Keratinocyte (primary cell): ENCODE results near the gene MEGF11. TPM values are rescaled to one million over a fixed set of nuclear protein-coding genes. Genes with fewer than 3 reads are reported as not detected.

Experiments
- DNase-seq: peaks from one replicate; pipeline ENCODE4 v3.0.0-alpha.2; 2011; ENCODE audit warnings: low read depth, missing footprints, low spot score
- FAIRE-seq: peaks from 2 replicates; lab custom pipeline; 2011; peaks lifted over from hg19 to GRCh38; lab: Jason Lieb, UNC
- H2AFZ ChIP-seq: 2 replicates; pipeline ENCODE4 v1.6.0; 2012; ENCODE audit warnings: low read length, control low read depth, inconsistent platforms; ENCODE audit not compliant: control insufficient read depth
- H3K27ac ChIP-seq: 2 replicates; pipeline ENCODE4 v1.5.1; 2011; ENCODE audit warnings: low read length; ENCODE audit not compliant: control insufficient read depth, insufficient read depth
- H3K27me3 ChIP-seq: 3 replicates; pipeline ENCODE4 v1.6.0; 2011; ENCODE audit warnings: low read length; ENCODE audit not compliant: control insufficient read depth, insufficient read depth; ENCODE audit errors: extremely low read depth
- H3K36me3 ChIP-seq, 2 experiments: 2 replicates in 1 of 2; 3 replicates in 1 of 2; pipeline ENCODE4 v1.5.1; 2011; ENCODE audit warnings: low read length in 2 of 2, mild to moderate bottlenecking in 1 of 2; ENCODE audit not compliant: control insufficient read depth in 2 of 2, insufficient read depth in 2 of 2; ENCODE audit errors: extremely low read depth in 1 of 2
- H3K4me1 ChIP-seq: 3 replicates; pipeline ENCODE4 v1.5.1; 2011; ENCODE audit warnings: low read length; ENCODE audit not compliant: control insufficient read depth, insufficient read depth; ENCODE audit errors: extremely low read depth
- H3K4me2 ChIP-seq: 3 replicates; pipeline ENCODE4 v1.6.0; 2011; ENCODE audit warnings: low read depth, low read length; ENCODE audit not compliant: control insufficient read depth, insufficient read depth; ENCODE audit errors: extremely low read depth
- H3K4me3 ChIP-seq, 3 experiments: fragments of 200-600 bp in 1 of 3; sonication (generic) in 1 of 3; 2 replicates in 2 of 3; 3 replicates in 1 of 3; pipeline ENCODE4 v1.5.1; 2011 to 2016; ENCODE audit warnings: low read length in 3 of 3, mild to moderate bottlenecking in 3 of 3, control low read depth in 2 of 3, inconsistent platforms in 1 of 3, low read depth in 1 of 3, mixed read lengths in 1 of 3, mixed run types in 1 of 3, moderate library complexity in 1 of 3; ENCODE audit not compliant: control insufficient read depth in 2 of 3, insufficient read depth in 2 of 3; ENCODE audit errors: extremely low read depth in 1 of 3
- H3K79me2 ChIP-seq: 2 replicates; pipeline ENCODE4 v1.6.0; 2012; ENCODE audit warnings: low read length; ENCODE audit not compliant: control insufficient read depth, insufficient read depth
- H3K9ac ChIP-seq: 3 replicates; pipeline ENCODE4 v1.6.0; 2011; ENCODE audit warnings: low read length; ENCODE audit not compliant: control insufficient read depth, insufficient read depth; ENCODE audit errors: extremely low read depth
- H3K9me1 ChIP-seq: 3 replicates; pipeline ENCODE4 v1.6.0; 2011; ENCODE audit warnings: low read length; ENCODE audit not compliant: control insufficient read depth, insufficient read depth; ENCODE audit errors: extremely low read depth
- H3K9me3 ChIP-seq: 2 replicates; pipeline ENCODE4 v1.5.1; 2012; ENCODE audit warnings: low read depth, low read length; ENCODE audit not compliant: control insufficient read depth
- H4K20me1 ChIP-seq: 3 replicates; pipeline ENCODE4 v1.6.0; 2011; ENCODE audit warnings: low read length; ENCODE audit not compliant: control insufficient read depth, insufficient read depth; ENCODE audit errors: extremely low read depth
- CTCF ChIP-seq, 3 experiments: IDR thresholded peaks in 1 of 3; conservative IDR thresholded peaks in 1 of 3; optimal IDR thresholded peaks in 1 of 3; 2 replicates in 2 of 3; 3 replicates in 1 of 3; pipeline versions ENCODE3 to v1.5.1; 2011; ENCODE audit warnings: low read length in 3 of 3, mild to moderate bottlenecking in 3 of 3, moderate library complexity in 2 of 3, control low read depth in 1 of 3, inconsistent platforms in 1 of 3; ENCODE audit not compliant: insufficient read depth in 2 of 3; ENCODE audit errors: extremely low read depth in 1 of 3
- EZH2 ChIP-seq: IDR thresholded peaks from one replicate; pipeline ENCODE4 v1.6.1; 2012; ENCODE audit warnings: inconsistent platforms, mild to moderate bottlenecking, low read length, moderate library complexity
- dilution Hi-C: fragments of 300-500 bp; cut with MboI; formaldehyde crosslinking; loops from one replicate; pipeline ENCODE4 v1.7.0; 2020; ENCODE audit warnings: low sequenced_read_pairs; ENCODE audit not compliant: extremely low pct_ligation_motif_present
- polyA plus RNA-seq, 5 experiments: library from polyadenylated mRNA; depleted of rRNA in 3 of 5; stranded (reverse) in 3 of 5; stranded (forward) in 1 of 5; unstranded in 1 of 5; fragments of >200 nt; gene quantifications; 1 replicate in 1 of 5; 2 replicates in 3 of 5; 3 replicates in 1 of 5; pipeline versions ENCODE4 v1.2.1 to v1.2.3, GENCODE V29; 2011 to 2012; ENCODE audit warnings: missing spikeins in 2 of 5, low read depth in 1 of 5, low replicate concordance in 1 of 5

The MEGF11 gene
- polyA plus RNA-seq, 1 donor (not counting 4 experiments of a cell fraction or from before 2014, with no cell fraction given): not detected

- Histone ChIP-seq H4K20me1 (no peaks in the 10 kb centered on the region), H3K9ac (no peak overlapping the region), H3K27me3 (no peaks in the 10 kb centered on the region), H3K36me3 (no peaks in the 10 kb centered on the region), H3K27ac (no peak overlapping the region), H3K4me3 (no peak overlapping the region), H3K4me2 (no peak overlapping the region), H3K4me1 (peaks cover 15% of the 10 kb centered on the region), H3K79me2 (no peaks in the 10 kb centered on the region), H3K9me1 (no peaks in the 10 kb centered on the region), H2AFZ (no peak overlapping the region), H3K9me3 (no peaks in the 10 kb centered on the region)
- dilution Hi-C loops: no loop called here
- DNase-seq (no peak), FAIRE-seq (no peak)
- TF ChIP-seq CTCF (optimal IDR thresholded peaks at IDR 0.05 in 1 of 3, IDR thresholded peaks at IDR 0.05 in 1 of 3, conservative IDR thresholded peaks at IDR 0.05 in 1 of 3; ENCODE audit: extremely low read depth in 1 of 3, insufficient read depth in 2 of 3, low read length in 3 of 3) (no peak), EZH2 (no peak)
These were observed 34.5 kb upstream of the MEGF11 start for GRCh38 chr15:66288093-66288492.

GRCh38 chr15:66287461-66288057, 34.0 kb upstream of the MEGF11 start:
- no peak for DNase-seq
- H2AFZ ChIP-seq: no peak overlapping the region
- TF ChIP-seq EZH2: no peak
- peak in 2 of 3 experiments; percentile 24 to 43 for TF ChIP-seq CTCF (optimal IDR thresholded peaks at IDR 0.05 in 1 of 3, IDR thresholded peaks at IDR 0.05 in 1 of 3, conservative IDR thresholded peaks at IDR 0.05 in 1 of 3; ENCODE audit: extremely low read depth in 1 of 3, insufficient read depth in 2 of 3, low read length in 3 of 3)
- no peak overlapping the region for H3K27ac ChIP-seq
- no peaks in the 10 kb centered on the region for H3K27me3 ChIP-seq
- no peak overlapping the region for H3K9ac ChIP-seq
- dilution Hi-C loops: no loop called here
- H3K4me2 ChIP-seq: no peak overlapping the region
- H3K36me3 ChIP-seq: no peaks in the 10 kb centered on the region
- no peaks in the 10 kb centered on the region for H3K79me2 ChIP-seq
- H3K4me3 ChIP-seq: no peak overlapping the region
- H4K20me1 ChIP-seq: no peaks in the 10 kb centered on the region
- no peaks in the 10 kb centered on the region for H3K9me1 ChIP-seq
- H3K4me1 ChIP-seq: peaks cover 11% of the 10 kb centered on the region
- no peaks in the 10 kb centered on the region for H3K9me3 ChIP-seq
- no peak for FAIRE-seq
